Hepatocyte (in vitro differentiated cells): ENCODE results near the gene UQCR10. TPM values are rescaled to one million over a fixed set of nuclear protein-coding genes. Genes with fewer than 3 reads are reported as not detected.

Source experiments
- DNase-seq: peaks from one replicate; pipeline ENCODE4 v3.0.0-alpha.2; 2016; ENCODE audit warnings: low spot score
- H2AFZ ChIP-seq: fragments of 200-600 bp; sonication (generic); 2 replicates; pipeline ENCODE4 v1.6.0; 2016; ENCODE audit warnings: antibody characterized with exemption, mild to moderate bottlenecking
- H3K27ac ChIP-seq: fragments of 200-600 bp; sonication (generic); 2 replicates; pipeline ENCODE4 v1.5.1; 2016; ENCODE audit warnings: mild to moderate bottlenecking
- H3K27me3 ChIP-seq: fragments of 200-600 bp; sonication (generic); 2 replicates; pipeline ENCODE4 v1.6.1; 2016
- H3K36me3 ChIP-seq: fragments of 200-600 bp; sonication (generic); replicated peaks from 2 replicates; pipeline ENCODE4 v1.5.1; 2016; ENCODE audit warnings: low read depth; ENCODE audit not compliant: insufficient read depth
- H3K4me1 ChIP-seq: fragments of 200-600 bp; sonication (generic); 2 replicates; pipeline ENCODE4 v1.5.1; 2016; ENCODE audit warnings: mild to moderate bottlenecking, moderate library complexity; ENCODE audit not compliant: insufficient read depth
- H3K4me2 ChIP-seq: fragments of 200-600 bp; sonication (generic); 2 replicates; pipeline ENCODE4 v1.6.0; 2016
- H3K4me3 ChIP-seq: fragments of 200-600 bp; sonication (generic); 2 replicates; pipeline ENCODE4 v1.5.1; 2016; ENCODE audit warnings: mild to moderate bottlenecking
- H3K79me2 ChIP-seq: fragments of 200-600 bp; sonication (generic); 2 replicates; pipeline ENCODE4 v1.6.0; 2017; ENCODE audit warnings: mild to moderate bottlenecking
- H3K9me2 ChIP-seq: fragments of 200-600 bp; sonication (generic); replicated peaks from 2 replicates; pipeline ENCODE4 v1.6.0; 2017; ENCODE audit warnings: mild to moderate bottlenecking; ENCODE audit not compliant: insufficient read depth
- H3K9me3 ChIP-seq: fragments of 200-600 bp; sonication (generic); 2 replicates; pipeline ENCODE4 v1.5.1; 2016; ENCODE audit warnings: low read depth, mild to moderate bottlenecking
- H4K20me1 ChIP-seq: fragments of 200-600 bp; sonication (generic); 2 replicates; pipeline ENCODE4 v1.6.0; 2016; ENCODE audit warnings: mild to moderate bottlenecking; ENCODE audit not compliant: insufficient read depth, poor library complexity, severe bottlenecking
- EZH2 ChIP-seq: fragments of 200-600 bp; sonication (generic); IDR thresholded peaks from 2 replicates; pipeline ENCODE4 v1.6.1; 2016; ENCODE audit warnings: antibody characterized with exemption, mild to moderate bottlenecking, borderline replicate concordance
- EZH2phosphoT487 ChIP-seq: fragments of 200-600 bp; sonication (generic); IDR thresholded peaks from one replicate; pipeline ENCODE4 v1.6.1; 2018; ENCODE audit warnings: antibody characterized with exemption, mild to moderate bottlenecking, low read depth, moderate library complexity; ENCODE audit not compliant: unreplicated experiment, severe bottlenecking
- WGBS: methylation state at CpG from one replicate; pipeline ENCODE4 v1.1.6; 2016; ENCODE audit warnings: low lambda C conversion rate; ENCODE audit errors: missing lambda C conversion rate; 5-methylcytosine and 5-hydroxymethylcytosine counted together
- polyA plus RNA-seq: library from polyadenylated mRNA; unstranded; fragments of >200 nt; fragmentation: Nextera tagmentation; extraction: Ambion mirVana; gene quantifications from 2 replicates; pipeline ENCODE4 v1.2.1, GENCODE V29; 2016
- total RNA-seq: library from RNA; depleted of rRNA; stranded (reverse); fragments of >200 nt; gene quantifications from 2 replicates; pipeline ENCODE4 v1.2.3, GENCODE V29; 2014
- TF ChIP-seq, protein P1 (sequence below): fragments of 200-600 bp; sonication (generic); IDR thresholded peaks from 2 replicates; pipeline ENCODE4 v1.5.1; 2016; ENCODE audit warnings: antibody characterized with exemption, mild to moderate bottlenecking; ENCODE audit not compliant: poor library complexity

UQCR10 gene
- total and polyA plus RNA-seq, 2 experiments from 2014 or later = 122 to 414 TPM

DNA sequence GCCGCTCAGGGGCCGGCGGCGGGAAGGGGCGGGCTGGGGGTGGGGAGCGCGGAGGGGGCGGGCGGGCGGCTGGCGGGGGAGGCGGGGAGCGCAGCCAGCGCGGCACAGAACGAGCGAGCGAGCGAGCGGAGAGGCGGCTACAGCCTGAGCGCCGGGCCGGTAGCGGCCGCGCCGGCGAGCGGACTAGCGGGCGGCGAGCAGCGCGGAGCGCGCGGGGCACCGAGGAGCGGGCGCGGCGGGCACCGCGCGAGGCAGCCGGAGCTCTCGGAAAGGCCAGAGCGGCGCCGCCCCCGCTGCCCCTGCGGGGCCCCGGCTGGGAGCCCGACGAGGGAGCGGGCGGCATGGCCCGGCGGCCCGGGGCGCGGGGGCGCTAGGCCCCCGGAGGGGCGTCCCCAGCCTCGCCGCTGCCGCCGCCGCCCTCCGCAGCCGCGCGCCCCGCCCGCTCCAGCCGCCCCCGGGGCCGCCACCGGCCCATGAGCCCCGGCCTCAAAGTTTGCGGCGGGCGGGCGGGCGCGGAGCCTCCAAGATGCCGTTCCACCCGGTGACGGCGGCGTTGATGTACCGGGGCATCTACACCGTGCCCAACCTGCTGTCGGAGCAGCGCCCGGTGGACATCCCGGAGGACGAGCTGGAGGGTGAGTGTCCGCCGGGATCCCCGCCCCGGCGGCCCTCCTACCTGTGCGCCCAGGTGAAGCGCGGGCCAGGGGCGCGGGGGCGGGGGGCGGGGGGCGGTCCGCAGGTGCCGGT, 47.1 kb upstream of the UQCR10 start, which contains the start of gene CABP7:
CABP7 (plus strand) TSS at position 105 of the 747 bp plus-strand sequence; CDS start at position 527, 422 bp downstream.
- Histone ChIP-seq H4K20me1 (no peaks in the 10 kb centered on the region), H3K27me3 (peaks cover 47% of the 10 kb centered on the region), H3K4me1 (no peaks in the 10 kb centered on the region), H3K9me3 (no peaks in the 10 kb centered on the region), H3K9me2 (no peaks in the 10 kb centered on the region), H3K27ac (no peak within 1 kb of the TSS), H3K4me2 (peak within 1 kb of the TSS; percentile 84), H2AFZ (no peak within 1 kb of the TSS), H3K36me3 (no peaks in the 10 kb centered on the region), H3K79me2 (no peaks in the 10 kb centered on the region), H3K4me3 (no peak within 1 kb of the TSS)
- TF ChIP-seq, protein P1, sequence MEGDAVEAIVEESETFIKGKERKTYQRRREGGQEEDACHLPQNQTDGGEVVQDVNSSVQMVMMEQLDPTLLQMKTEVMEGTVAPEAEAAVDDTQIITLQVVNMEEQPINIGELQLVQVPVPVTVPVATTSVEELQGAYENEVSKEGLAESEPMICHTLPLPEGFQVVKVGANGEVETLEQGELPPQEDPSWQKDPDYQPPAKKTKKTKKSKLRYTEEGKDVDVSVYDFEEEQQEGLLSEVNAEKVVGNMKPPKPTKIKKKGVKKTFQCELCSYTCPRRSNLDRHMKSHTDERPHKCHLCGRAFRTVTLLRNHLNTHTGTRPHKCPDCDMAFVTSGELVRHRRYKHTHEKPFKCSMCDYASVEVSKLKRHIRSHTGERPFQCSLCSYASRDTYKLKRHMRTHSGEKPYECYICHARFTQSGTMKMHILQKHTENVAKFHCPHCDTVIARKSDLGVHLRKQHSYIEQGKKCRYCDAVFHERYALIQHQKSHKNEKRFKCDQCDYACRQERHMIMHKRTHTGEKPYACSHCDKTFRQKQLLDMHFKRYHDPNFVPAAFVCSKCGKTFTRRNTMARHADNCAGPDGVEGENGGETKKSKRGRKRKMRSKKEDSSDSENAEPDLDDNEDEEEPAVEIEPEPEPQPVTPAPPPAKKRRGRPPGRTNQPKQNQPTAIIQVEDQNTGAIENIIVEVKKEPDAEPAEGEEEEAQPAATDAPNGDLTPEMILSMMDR = no peak
- TF ChIP-seq EZH2 = peak; percentile 29
- no peak for DNase-seq
- 2% methylated on average over 39 of the region's 115 CpGs for WGBS

DNA sequence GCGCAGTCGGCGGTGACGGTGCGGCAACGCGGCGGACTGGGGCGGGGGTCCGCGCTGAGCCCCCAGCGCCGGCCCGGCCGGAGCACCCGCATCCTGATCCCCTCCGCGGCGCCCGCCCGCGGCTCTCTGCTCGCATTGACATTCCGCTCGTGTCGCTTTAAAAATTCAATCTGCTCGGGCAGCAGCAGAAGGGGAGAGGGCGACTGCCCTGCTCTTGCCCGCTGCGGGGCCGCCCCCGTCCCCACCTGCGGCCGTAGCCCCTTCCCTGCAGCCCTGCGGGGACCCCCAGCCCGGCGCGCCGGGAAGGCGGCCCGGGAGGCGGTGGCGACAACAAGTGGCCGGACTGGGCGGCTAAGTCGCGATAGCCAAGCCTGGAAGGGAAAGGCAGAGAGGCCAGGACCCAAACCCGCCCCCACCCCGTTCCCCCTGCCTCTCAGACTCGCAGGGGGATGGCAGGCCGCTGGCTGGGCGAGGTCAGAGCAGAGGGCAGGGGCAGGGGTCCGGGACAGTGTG, 46.3 kb upstream of the UQCR10 start:
- WGBS = 6% methylated on average over 30 of the region's 53 CpGs
- Histone ChIP-seq H3K4me1 (no peaks in the 10 kb centered on the region), H3K79me2 (no peaks in the 10 kb centered on the region), H3K4me2 (peak overlapping the region; percentile 84), H3K9me3 (no peaks in the 10 kb centered on the region), H3K27me3 (peaks cover 47% of the 10 kb centered on the region), H3K27ac (no peak overlapping the region), H3K4me3 (no peak overlapping the region), H3K9me2 (no peaks in the 10 kb centered on the region), H3K36me3 (no peaks in the 10 kb centered on the region), H2AFZ (no peak overlapping the region), H4K20me1 (no peaks in the 10 kb centered on the region)
- TF ChIP-seq EZH2 (peak; percentile 96), EZH2phosphoT487 (no peak)
- DNase-seq = no peak

DNA sequence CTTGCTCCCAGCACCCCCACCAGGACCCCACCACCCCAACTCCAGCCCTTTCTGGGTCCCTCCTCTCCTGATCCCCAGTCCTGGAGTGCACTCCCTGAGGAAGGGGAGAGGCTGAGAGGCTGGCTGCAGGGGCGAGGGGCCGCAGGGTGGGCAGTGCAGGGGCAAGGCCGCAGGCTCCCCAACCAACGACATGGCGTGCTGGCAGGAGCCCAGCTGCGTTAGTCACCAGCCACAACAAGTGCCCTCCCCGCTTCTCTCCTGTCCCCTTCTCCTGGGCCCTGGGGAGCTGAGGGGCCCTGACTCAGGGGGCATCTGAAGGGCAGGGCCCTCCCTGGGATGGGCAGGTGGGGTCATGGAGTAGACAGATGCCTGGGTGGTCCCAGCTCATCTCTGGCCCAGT, 45.0 kb upstream of the UQCR10 start:
- Histone ChIP-seq H3K4me2 (no peak overlapping the region), H3K9me3 (no peaks in the 10 kb centered on the region), H3K4me1 (no peaks in the 10 kb centered on the region), H3K9me2 (no peaks in the 10 kb centered on the region), H3K36me3 (no peaks in the 10 kb centered on the region), H2AFZ (no peak overlapping the region), H3K27ac (no peak overlapping the region), H3K79me2 (no peaks in the 10 kb centered on the region), H3K4me3 (no peak overlapping the region), H3K27me3 (peaks cover 47% of the 10 kb centered on the region), H4K20me1 (no peaks in the 10 kb centered on the region)
- 70% methylated on average over 2 of the region's 7 CpGs for WGBS
- TF ChIP-seq EZH2 (no peak), EZH2phosphoT487 (no peak)
- TF ChIP-seq, protein P1 = no peak
- DNase-seq = no peak

DNA sequence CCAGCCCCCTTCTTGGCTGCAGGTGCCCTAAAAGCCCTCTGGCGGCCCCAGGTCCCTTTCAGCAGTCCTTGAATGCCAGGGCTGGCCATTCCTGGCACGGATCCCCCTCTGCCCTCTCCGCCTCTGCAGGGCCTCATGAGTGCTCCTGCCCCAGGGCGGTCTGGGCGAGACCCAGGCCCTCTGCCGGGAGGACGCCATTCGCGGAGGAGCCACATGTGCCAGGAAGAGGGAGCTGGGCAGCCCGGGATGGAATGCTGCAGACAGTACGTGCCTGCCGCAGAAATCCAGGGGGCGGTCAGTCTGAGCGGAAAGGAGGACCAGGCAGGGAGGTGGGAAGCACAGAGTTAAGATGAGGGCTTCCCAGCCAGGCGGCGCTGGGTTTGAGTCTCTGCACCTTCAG, 44.6 kb upstream of the UQCR10 start:
- no peaks in the 10 kb centered on the region for H4K20me1 ChIP-seq
- no peaks in the 10 kb centered on the region for H3K9me3 ChIP-seq
- H3K79me2 ChIP-seq = no peaks in the 10 kb centered on the region
- no peak overlapping the region for H3K27ac ChIP-seq
- no peak for DNase-seq
- no peaks in the 10 kb centered on the region for H3K9me2 ChIP-seq
- WGBS = 84% methylated on average over 15 of the region's 16 CpGs
- H3K4me3 ChIP-seq = no peak overlapping the region
- no peak overlapping the region for H2AFZ ChIP-seq
- peaks cover 44% of the 10 kb centered on the region for H3K27me3 ChIP-seq
- H3K4me1 ChIP-seq = no peaks in the 10 kb centered on the region
- H3K36me3 ChIP-seq = no peaks in the 10 kb centered on the region
- no peak for TF ChIP-seq EZH2phosphoT487
- TF ChIP-seq EZH2 = no peak
- TF ChIP-seq, protein P1 = no peak
- no peak overlapping the region for H3K4me2 ChIP-seq
